Epithelial cell of alveolus of lung (primary cell): ENCODE data around the gene SANBR. TPM values are rescaled to one million over a fixed set of nuclear protein-coding genes. Genes with fewer than 3 reads are reported as not detected.

Experiments
- total RNA-seq: library from RNA; depleted of rRNA; stranded (reverse); fragments of >200 nt; gene quantifications from 2 replicates; pipeline ENCODE4 v1.2.1, GENCODE V29; 2015

SANBR gene
- total RNA-seq = 7.2 TPM in 2 replicates

DNA sequence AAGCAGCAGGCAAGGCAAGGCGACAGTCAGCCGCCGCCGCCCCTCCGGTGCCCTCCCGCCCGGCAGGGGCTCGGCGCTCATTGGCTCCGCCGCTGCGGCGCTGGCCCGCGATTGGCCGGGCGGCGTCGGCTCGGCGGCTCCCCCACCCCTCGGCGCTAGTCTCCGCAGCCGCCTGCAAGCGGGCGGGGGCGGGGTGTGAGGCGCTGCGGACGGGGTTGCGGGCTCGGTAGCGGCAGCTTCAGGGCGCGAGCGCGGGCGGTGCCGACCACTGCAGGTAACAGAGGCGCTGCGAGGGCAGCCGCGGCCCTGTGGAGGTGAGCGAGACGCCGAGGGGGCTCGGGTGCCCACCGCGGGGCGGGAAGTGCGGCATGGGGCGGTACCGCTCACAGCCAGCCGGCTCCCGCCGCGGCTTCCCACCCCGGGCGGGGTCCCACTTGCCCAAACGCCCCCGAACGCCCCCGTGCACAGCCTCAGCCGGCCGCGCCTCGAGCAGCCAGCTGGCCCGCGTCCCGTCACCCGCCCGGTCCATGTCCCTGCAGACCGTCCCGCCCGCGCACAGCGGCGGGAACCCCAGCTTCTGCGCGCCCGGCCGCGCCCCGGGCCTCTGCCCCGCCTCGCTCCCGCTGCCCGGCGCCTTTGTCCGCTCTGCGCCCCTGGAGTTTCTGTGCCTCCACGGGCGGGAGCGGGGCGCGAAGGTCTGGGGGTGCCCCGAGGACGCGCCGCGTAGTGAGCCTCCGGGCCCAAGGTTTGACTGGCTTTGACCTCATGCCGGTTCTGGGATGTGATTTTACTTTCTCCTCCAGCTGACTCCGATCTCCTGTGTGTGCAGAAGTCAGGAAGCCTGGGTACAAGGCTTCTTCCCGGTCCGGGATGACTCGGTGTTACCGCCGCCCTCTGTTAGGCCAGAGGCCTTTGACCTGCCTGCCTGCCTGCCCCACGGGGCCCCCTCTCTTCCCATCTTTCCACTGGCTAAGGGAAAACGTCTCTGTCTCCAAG, at the start of gene SANBR:
TSS of gene SANBR (plus strand) at position 158 of the 996 bp plus-strand sequence. CDS start 4,480 bp downstream, outside the sequence.

DNA sequence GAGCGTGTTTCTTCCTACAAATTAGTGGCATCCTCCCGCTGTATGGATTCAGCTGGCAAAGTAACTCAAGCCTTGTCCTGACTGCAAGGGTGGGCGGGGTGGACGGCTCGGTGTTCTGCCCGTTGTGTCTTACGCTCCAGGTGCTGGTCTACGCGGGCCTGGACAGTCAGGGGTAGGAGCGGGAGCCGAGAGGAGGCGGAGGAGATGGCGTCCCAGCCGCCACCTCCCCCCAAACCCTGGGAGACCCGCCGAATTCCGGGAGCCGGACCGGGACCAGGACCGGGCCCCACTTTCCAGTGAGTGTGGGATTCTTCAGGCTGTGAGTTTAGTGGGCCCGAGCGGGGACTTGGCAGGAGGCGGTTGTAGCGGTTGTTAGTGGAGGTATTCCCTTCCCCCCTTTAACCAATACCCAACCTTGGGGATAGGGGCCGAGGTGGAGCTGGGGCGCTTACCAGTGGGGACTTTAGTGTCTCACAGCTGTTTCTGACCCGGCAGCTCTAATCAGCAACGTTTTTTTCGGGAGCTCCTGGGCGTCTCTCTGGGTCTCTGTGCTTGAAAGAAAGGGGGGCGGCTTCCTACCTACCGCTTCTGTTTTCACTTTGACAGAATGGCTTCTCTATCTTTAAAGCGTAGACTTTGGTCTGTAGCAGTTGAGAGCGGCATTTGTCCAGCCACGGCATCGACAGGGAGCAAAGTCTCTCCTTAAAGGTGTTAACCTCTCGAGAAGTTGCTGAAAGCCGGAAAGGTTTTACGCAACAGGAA, 47.9 kb upstream of the SANBR start, which contains the start of the genes PEX13 and PUS10:
TSS of gene PEX13 (plus strand) at position 165 of the 762 bp plus-strand sequence. CDS start at position 205, 40 bp downstream.
TSS of gene PUS10 (minus strand) at position 700 of the 762 bp plus-strand sequence. CDS start 6,365 bp downstream, outside the sequence.

Other genes with a start within 250 kb of the SANBR start
- gene REL, start 184.3 kb upstream of the SANBR start, total RNA-seq = 6.6 and 7.5 TPM in 2 replicates
- 26.7 and 30.0 TPM in 2 replicates for gene PEX13, start 48.2 kb upstream of the SANBR start, total RNA-seq
- gene PUS10, start 47.6 kb upstream of the SANBR start, total RNA-seq = 3.4 and 9.5 TPM in 2 replicates
- 6.3 and 14.3 TPM in 2 replicates for gene C2orf74, start 96.3 kb downstream of the SANBR start, total RNA-seq